ENCODE data around the gene GMCL2.

GMCL2 gene

DNA sequence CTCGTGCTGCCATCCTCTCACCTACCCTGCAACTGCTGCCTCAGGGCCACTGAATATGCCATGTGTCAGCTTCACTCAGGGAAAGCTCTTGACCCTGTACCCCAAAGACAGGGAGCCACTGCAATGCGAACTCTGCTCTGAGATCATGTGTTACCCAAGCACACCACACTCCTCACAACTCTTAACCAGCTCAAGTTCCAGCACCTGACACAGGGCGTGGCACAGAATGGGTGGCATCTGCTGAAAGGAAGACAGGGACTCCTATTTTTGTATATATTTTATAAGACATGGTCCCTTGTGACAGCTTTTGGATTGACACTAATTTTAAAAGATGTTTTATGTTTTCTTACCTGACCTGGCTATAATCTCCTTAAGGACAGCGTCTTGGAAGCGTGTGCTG, 34.7 kb upstream of the GMCL2 start:
- DNase-seq = peak; percentile 52

DNA sequence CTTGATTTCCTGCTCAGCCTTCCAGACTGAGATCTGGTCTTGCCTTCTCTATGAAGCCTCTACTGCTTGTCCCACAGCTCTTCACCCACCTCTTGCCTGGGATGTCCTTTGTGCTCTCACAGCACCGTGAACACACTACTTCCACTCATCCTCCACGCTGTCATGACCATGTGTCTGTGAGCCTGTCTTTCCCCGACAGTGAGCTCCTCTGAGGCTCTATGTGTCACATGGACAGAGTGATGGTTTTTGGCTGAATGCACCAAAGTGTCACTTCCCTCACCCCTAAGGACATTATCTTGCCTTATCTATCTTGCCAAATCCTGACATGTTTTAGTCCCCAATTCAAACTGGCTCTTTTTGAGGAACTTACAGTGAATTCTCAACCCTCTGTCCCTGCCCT, 34.1 kb upstream of the GMCL2 start:
- peak; percentile 53 for DNase-seq

DNA sequence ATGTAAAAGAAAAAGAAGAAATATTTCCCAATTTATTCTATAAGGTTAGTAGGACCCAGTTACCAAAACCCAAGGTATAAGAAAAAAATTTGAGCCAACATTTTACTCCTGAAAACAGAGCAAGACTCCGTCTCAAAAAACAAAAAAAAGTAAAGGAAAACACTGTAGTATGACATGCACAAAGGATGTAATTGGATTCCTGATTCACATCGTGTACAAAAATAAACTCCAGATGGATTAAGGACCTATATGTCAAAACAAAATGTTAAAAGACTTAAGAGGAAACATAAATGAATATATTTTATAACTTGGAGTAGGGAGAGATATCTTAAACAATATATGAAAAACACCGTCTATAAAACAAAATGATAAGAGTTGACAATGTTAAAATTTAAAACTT, 31.7 kb upstream of the GMCL2 start:
- no peak for DNase-seq

DNA sequence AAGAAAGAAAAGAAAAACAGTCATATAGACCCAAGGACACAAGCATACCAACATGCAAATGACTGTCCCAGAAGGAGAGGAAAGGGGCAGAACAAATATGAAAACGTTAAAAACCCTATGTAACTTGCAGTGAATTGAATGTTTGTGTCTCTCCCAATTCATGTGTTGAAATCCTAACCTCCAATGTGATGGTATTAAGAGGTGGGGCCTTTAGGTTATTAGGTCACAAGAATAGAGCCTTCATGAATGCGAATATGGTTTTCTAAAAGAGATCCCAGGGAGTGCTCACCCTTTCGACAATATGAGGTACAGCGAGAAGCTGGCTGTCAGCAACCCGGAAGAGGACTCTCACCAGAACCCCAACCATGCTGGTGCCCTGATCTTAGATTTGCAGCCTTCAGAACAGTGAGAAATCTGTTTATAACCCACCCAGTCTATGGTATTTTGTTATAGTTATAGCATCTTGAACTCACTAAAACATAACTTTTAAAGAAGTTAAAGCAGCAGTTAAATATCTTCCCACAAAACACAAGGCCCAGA, 31.1 kb upstream of the GMCL2 start:
- no peak for DNase-seq

DNA sequence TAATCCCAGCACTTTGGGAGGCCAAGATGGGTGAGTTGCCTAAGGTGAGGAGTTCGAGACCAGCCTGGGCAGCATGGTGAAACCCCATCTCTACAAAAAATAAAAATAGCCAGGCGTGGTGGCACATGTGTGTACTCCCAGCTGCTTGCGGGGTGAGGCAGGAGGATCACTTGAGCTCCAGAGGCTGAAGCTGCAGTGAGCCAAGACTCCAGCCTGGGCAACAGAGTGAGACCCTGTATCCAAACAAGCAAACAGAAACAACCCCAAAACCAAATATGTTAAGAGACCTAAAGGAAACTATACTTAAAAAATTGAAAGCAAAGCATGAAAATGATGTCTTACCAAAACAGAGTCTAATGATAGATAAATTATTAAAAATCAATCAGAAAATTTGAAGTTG, 29.6 kb upstream of the GMCL2 start:
- DNase-seq = no peak

DNA sequence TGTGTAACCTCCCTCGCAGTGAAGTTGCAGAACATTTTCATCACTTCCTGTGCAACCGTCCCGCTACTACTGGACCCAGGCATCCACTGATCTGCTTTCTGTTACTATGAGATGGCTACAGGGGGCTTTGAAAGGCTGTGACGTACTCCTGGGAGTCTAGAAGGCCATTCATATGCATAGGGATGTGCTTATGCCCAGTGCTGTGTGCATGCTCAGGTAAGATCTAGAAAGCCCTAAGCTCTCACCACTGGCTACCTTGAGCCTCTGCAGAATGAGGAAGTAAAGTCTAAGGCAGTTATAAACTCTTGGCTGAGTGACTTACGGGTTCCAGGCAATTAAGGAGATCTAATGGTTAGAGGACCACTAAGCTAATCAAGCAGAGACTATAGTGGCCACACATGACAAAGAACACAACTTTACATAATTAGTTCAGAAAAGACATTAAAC, 28.9 kb upstream of the GMCL2 start:
- DNase-seq = no peak

DNA sequence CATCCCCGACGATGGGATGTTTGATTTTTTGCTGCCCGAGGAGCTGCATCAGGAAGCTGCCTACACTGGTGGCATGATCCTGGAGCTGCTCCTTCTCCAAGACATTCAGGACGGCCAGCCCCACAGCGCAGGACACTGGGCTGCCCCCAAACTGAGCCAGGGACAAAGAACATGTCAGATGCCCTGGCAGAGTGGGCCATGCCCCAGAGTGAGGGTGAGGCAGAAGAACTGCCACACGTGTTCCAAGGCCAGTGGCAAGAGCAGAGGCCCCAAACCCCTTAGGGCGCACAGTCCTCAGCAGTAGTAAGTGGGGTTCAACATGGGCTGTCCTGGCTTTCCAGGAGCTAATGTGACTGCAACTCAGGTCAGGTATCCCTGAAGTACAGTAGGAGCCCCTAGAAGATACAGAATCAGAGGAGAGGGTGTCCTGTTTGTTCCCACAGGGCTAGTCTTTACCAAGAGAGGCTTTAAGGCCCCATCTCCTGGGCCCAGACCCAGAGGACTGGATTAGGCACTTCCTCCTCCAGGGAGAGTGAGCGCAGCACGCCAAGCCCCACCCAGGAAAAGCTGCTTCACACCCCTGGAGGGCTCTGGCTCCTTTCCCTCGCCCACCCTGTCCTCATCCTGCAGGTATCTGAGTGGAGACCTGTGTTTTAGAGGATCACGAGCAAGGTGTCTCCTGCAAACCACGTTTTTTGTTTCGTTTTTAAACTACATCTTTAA, 28.3 kb upstream of the GMCL2 start:
- no peak for DNase-seq

DNA sequence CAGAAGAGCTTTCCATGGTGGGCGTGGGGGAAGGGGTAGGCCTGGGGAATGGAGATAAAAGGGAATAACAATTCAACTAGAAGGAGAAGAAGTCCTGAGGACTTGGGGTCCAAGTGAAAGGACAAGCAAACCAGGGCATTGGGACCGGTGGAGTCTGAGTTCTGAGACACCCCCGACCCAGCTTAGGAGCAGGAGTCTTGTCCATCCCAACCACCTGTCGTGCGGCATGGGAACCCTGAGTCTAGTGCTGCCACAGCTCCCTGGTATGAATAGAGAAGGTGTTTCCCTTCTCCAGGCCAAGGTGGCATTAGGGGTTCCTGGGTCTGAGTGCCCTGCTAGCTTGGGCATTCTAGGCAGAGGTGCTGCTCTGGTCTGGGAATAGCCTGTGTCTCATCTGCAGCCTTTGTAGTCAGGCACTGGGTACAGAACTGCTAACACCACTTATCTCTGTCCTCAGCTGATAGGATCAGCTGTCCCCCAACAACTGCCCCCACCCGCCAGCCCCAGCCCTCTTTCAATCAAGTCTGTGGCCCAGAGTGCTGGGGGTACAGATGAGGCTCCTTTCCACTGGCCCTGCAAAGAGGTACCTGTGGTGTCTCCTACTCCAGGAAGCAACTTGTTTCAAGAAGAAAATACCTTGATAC, 27.1 kb upstream of the GMCL2 start:
- DNase-seq = no peak

DNA sequence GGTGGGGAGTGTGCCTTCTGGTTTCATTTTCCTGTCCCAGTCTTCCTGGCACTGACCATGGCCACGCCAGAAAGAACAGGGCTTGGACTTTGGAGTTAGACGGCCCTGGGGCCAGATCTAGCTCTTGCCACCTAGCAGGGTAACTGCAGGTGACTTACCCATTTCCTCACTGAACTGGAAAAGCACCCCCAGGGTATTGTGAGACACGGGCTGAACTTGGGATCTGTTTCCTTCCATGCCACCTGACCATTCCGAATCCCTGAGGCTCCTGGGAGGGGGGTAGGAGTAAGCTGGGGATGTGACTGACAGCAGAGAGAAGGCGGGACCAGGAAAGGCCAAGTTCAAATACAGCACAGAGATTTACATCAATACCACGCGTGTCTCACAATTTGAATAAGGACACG, 26.6 kb upstream of the GMCL2 start:
- DNase-seq = no peak

DNA sequence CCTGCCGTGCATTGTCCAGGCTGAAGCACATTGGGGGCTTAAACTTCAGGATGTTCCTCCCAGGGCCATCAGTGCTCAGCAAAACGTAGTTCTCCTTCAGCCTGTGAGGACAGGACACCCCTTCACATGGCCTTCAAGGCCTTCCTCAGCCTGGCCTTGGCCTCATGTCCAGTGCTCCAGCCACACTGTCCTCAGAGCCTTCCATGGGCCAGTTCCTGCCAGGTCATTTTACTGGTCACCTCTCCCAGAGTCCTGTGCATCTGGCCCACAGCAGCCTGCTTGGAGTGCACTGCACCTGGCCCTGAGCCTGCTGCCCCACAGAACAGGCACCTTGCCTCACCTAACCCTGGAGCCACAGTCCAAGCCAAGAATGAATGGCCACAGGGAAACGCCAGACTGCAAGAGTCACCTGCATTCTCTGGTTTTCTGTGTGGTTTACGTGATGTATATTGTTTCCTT, 25.9 kb upstream of the GMCL2 start:
- no peak for DNase-seq

DNA sequence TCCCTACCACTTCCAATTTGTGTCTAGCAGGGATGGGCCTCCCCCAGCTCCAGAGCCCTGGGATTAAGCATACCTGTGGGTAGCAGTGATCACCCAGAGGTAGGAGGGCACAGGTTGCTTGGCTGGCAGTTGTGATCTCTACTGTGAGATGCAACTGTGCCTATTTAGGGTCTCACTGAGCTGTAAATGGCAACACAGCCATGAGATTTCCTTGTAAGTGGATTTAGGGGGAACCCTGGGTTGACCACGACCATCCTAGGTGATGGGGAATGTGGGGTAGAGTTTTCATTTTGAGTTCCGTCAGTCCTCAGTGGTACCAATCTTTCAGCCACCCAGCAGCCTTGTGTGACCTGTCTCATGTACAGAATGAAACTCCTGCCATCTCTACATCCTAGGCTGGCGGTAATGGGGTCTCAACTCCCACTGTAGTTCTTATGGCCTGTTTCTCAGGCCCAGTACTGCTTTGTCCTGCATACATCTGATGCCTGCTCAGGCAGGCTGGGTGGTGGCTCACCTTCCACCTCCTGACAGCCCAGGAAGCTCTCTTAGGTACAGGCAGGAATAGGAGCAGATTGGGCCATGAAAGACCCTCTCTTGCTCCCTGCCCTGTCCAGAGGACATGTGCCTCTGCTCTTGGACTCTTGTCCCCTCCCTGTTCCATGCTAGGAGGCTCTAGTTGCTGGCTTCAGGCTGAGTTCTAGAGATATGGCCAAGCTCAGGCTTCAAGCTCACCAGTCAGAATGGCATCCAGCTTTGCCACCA, 25.3 kb upstream of the GMCL2 start:
- DNase-seq = peak; percentile 36

DNA sequence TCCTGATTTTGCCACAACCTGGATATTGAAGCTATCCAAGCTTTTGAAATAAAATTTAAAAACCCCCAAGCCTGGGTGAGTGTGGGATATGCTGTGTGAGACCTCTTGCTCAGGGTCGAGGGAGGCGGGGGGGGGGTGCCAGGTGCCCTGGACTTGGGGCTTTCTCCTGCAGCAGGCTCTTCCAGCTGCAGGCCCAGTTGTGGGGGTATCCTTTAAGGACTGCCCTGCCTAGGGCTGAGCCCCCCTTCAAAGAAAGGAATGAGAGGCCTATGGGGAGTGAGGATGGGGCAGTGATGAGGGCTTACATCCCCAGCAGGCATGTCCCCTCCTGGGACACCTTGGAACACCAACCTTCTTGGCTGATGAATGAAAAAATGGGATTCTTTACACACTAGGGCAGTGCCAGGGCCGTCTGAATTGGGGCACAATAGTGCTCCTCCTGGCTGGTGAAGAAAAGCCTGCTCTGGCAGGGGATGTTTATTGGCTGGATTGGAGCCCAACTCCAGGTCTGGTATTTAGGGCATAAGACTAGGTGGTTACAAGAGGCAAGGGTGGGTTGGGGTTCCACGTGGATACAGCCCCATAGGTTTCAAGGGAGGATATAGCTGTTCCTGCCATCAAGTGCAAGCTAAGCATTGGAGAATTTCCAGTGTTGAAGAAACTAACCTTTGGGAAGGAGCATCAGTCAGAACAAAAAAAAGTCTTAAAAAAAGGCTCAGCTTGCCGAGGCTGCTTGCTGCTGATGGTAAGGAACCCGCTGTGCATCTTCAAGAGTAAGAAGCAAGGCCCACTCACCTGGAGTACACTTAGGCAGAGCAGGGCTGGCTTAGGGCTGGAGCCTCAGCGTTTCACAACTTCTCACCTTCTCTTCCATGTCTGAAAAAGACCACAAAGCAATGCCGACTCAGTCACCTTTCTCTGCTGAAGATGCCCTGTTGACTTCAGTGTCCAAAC, 24.2 kb upstream of the GMCL2 start:
- peak; percentile 30 for DNase-seq

DNA sequence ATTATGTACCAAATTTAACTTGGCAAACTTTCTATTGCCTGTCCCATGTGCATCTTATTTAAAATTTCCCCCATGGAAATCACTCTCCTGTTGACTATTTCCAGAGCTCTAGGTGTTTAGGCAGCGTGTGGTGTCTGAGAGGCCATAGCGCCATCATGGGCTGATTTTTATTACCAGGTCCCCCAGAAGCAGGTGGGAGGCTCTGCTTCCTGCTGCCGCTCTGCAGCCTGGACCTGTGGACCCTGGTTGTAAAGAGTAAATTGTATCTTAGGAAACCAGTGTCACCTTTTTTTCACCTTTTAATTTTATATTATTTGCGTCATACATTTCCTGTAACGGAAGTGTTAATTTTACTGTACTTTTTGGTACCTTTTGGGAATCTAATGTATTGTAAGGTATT, 23.5 kb upstream of the GMCL2 start:
- no peak for DNase-seq

DNA sequence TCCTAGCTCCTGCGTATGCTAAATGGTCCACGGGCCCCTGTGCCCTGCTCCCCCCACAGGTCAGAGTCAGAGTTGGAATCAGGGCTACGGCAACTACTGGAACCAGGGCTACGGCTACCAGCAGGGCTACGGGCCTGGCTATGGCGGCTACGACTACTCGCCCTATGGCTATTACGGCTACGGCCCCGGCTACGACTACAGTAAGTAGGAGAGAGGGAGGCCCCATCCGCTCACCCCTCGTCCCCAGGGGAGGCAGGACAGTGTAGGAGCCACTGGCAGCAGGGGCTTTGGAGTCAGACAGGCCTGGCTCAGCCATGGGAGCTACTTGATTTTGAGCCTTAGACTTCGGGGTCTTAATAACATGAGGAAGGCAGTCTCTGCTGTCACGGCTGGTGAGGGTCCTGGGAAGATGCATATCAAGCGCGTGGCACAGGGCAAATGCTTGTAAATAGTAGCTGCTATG, 22.9 kb upstream of the GMCL2 start:
- no peak for DNase-seq

DNA sequence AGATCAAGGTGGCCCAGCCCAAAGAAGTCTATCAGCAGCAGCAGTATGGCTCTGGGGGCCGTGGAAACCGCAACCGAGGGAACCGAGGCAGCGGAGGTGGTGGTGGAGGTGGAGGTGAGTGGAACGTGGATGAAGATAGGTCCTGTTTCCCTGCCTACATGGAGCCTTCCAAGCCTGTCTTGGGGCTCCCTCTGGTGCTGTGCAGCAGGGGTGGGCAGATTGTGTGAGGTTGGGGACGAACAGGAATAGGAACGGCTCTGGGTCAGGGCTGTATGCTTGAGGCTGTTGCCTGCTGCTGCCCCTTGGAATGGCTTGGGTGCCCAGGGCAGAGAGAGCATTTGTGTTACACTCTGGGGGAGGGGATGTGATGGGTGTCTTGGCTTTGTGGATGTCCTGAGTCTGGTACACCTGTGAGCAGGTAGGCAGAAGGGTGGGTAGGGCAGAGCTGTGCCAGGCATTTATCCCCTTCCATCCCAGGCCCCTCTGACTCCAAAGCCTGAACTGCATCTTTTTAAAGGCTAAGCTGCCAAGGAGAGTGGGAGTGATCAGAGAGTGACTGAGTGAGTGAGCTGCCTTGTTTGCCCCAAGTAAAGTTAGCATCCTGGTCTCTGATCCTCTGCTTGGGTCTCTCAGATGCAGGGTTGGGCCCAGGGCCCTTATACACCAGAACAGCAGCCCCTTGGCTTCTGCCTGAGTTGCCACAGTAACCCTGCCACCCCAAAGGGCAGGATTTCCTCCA, 22.3 kb upstream of the GMCL2 start:
- no peak for DNase-seq

DNA sequence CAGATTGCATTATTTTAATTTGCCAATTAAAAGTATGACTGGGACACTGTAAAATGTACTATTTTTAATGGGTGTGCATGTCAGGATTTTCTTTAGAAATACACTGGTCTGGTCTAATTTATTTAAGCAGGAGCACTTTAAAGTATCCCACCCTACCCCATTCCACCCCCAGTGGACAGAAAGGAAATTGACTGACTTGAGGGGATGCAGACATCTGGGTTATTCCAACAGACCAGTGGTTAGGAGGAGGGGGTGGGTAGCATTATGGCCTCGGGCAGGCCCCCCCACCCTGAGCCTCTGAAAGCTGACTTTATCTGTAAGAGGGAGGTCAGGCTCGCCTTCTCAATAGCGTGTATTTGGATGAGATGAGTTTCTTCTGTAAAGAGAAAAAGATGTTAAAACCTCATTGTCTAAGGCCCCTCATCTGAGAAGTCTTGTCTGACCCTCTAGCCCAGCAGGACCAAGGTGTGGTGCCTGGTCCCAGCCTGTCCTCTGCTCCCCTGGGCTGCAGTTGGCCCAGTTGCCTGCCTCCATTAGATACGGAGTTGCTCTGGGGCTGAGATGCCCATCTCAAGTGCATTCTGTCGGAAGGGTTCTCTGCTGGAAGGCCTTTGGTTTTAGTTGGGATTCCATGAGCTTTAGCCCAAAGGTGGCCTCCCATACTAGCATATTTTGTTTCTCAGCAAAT, 21.5 kb upstream of the GMCL2 start:
- DNase-seq = no peak

DNA sequence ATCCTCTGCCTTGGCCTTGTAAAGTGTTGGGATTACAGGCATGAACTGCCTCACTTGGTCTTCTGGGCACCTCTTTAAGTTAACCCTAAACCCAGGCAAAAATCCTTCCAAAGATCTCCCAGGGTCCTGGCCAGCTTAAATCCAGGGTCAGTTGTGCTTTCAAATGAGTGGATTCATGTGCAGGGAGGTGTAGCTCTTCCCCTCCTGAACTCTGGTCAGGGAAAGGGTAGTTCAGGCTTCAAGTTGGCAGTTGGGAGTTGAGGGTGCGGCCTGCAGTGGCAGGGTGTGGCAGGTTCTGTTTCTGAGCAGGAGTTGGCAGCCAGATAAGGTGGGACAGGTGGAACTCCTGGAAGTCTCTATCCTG, 20.7 kb upstream of the GMCL2 start:
- DNase-seq = peak; percentile 77

DNA sequence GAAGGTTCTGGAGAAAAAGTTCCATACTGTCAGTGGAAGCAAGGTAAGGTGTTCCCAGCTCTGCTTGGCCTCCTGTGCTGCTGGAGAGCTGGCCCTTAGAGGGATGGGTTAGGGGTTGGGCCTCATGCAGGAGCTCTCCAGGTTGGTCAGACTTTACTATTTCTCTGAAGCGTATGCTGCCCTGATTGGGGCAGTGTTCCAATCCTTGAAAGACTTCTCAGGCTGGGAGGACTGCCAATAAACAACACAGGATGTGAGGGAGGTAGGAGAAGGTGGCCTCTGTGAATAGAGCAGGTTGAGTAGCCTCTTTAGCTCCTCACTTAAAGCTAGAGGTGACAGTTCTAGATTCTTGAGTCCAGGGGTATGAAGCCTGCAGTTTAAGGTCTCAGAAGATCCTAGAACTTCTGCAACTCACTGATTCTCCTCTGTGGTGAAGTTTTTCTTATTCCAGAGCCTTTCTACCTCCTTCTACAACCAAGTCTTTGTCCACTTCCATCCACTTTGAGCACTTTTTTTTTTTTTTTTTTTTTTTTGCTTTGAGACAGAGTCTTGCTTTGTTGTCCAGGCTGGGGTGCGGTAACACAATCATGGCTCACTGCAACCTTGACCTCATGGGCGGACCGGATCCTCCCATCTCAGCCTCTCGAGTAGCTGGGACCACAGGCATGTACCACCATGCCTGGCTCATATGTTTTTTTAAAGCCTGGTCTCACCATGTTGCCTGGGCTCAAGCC, 20.2 kb upstream of the GMCL2 start:
- peak; percentile 57 for DNase-seq

DNA sequence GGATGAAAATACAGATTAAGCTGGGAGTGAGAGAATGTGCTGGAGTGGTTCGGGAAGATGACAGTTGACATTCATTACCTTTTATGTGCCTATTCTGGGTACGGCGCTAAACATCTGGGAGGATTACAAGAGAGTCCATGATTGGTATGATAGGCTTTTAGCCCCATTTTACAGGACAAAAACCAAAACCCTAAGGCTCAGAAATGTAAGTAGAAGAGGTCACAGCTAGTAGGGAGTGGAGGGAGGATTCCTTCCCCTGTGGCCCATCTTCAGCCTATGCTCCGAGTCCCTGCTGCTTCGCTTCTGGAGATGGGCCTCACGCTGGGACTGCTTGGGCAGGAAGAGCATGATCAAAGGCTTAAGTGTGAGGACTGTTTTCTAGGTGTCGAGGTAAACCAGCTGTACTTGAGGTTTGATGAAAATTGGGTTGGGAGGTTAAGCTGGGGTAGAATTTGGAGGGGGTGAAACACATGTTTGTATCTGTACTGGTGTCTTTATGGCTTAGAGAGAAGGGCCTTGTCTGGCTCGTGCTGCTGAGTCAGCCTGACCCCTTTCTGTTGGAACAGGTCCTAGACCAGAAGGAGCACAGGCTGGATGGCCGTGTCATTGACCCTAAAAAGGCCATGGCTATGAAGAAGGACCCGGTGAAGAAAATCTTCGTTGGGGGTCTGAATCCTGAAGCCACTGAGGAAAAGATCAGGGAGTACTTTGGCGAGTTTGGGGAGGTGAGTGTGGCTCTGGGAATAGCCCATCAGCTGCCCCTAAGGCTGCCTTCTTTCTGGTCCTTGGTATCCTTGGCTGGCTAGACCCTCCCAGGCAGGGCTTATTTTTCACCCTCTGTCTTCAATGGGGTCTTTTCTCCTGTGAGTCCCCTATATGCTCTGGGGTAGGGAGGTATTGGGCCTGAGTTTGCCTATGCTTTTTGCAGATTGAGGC, 19.3 kb upstream of the GMCL2 start:
- DNase-seq = peak; percentile 25
